HuH-7 (cell line): ENCODE results near the gene NRAP.
A peak's percentile ranks its signal among the peaks of the same experiment; 100 is the strongest.

ENCODE experiments used
- DNase-seq: peaks from one replicate; pipeline ENCODE4 v3.0.0; 2011; ENCODE audit warnings: low spot score

NRAP gene

GRCh38 chr10:113609704-113610108, 54.1 kb downstream of the NRAP start:
- no peak for DNase-seq

- no peak for DNase-seq
These were observed 58.4 kb downstream of the NRAP start for GRCh38 chr10:113605268-113605978.

DNA sequence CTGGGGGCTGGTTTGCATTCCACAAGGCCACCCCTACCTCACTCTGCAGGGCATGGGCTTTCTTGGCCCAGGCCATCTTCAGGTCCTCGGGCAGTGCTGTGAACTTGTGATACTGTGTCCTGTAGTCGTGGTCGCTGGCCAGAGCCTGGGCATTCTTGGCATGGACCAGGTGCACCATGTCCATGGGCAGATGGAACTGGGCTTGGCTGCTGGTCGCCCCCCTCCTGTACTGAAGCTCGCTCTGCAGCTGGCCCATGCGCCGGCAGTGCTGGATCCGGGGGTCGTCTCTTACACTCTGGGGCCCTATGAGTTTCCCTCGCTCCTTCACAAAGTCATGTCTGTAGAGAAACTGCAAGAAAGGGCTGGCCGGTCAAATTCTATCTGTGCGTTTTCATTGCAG, 59.3 kb downstream of the NRAP start:
- DNase-seq: no peak

GRCh38 chr10:113603057-113603777, 60.6 kb downstream of the NRAP start:
- no peak for DNase-seq

DNA sequence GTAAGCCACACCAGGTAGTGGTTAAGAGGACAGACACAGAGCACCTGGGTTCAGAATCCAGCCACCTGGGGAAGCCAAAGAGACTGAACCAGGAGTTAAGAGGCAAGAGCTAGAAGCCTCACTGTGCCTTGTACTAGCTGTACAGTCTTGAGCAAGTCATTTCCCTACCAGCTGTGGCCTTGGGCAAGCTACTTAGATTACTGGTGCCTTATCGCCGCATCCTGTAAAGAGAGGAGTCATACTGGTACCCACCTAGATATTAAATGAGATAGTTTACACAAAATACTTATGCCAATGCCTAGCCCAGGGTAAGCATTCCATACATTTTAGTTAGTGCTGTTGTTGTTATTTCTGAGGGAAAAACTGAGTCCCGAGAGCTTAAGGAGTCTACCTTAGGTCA, 63.3 kb downstream of the NRAP start:
- no peak for DNase-seq

GRCh38 chr10:113594652-113595051, 69.2 kb downstream of the NRAP start:
- DNase-seq: no peak

DNA sequence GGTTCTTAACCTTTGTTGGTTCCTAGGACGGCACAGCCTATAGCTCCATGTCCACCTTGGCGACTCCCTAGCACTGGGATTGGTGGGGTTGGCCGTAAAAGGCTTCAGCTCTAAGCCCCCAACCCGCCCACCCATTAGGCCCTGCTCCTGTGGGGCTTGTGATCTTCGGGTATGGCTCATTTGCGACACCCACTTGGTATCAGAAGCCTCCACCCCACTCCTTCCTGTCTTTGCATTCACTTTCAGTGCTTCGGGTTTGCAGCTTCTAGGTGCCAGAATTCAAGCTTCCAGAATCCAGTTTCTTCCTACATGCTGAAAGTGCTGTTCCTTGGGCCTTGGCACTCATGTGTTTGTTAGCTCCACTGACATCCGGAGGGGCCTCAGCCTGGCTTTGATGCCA, 71.5 kb downstream of the NRAP start:
- DNase-seq: no peak

GRCh38 chr10:113590581-113590980, 73.3 kb downstream of the NRAP start:
- no peak for DNase-seq

DNA sequence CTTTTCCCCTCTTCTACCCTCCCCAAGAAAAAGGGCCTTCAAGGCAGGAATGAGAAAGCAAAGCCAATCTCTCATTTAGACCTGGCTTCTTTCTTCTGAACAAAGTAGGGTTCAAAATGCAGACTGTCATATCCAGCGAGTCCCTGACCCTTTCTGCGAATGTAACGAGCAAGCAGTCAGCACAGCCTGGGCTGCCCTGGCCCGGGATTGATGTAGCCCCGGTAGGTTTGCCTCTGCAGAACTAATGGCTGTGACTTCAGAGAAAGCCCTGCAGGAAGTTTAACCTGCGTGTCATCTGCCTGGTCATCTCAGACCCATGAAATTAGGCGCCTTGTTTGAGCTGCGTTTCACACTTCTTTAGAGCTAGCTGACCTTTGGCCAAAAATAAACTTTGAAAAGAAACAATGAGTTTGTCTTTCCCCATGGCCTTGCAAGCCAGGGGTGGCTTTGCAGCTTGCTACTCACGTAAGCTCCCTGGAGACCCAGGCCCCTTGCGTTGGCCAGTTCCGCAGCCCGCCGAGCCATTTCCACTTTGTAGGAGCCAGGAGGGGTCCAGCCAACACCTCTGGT, 74.6 kb downstream of the NRAP start:
- DNase-seq: peak; percentile 32

DNA sequence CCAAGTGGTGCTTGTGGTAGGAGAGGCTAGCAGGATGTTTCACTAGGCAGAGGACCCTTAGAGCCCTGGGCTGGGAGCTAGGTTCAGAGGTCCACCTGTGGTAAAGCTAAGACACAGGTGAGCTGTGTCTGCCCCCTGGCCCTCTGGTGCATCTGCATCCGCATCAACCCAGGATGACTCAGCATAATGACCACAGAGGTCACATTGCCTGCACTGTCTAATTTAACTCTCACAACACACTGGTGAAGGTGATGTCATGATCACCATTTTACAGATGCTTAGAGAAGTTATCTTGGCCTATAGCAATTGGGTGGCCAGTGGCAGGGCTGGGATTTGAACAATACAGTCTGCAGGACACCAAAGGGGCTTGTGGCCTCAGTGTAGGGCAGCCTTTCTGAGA, 77.9 kb downstream of the NRAP start:
- DNase-seq: peak; percentile 21

DNA sequence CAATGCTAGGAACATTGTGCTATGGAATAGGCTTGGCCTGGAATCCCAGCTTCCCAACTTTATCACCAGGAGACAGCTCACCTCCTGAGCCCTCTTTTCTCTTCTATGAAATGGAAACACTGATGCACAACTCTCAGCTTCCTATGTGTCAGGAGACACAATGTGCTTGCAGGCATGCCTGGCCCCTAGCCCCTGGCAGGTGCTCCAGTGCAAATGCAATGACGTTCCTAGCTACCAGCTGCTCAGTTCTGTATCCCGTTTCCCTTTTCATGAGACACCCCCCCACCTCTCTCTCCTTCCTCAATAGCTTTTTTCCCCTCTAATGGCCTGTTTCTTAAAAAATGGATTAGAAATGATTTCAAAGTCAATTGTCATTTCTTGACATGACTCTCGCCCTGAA, 80.3 kb downstream of the NRAP start:
- DNase-seq: no peak

DNA sequence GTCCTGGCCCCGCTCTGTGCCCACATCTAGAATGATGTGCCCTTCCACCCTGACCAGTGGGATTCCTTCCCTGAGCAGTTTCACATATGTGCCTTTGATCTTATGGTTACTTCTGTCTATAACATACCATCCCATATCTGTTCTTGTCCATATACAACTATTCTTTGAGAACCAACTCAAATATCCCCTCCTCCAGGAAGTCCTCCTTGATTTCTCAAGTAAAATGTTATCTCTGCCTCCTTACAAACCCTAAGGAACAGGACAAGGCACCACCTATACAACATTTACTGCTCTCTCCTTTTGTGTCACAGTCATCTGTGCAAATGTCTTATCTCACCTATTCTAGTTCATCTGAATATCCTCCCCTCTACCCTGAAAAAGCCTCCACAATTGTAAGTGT, 82.7 kb downstream of the NRAP start:
- no peak for DNase-seq

GRCh38 chr10:113578773-113579172, 85.1 kb downstream of the NRAP start:
- no peak for DNase-seq

DNA sequence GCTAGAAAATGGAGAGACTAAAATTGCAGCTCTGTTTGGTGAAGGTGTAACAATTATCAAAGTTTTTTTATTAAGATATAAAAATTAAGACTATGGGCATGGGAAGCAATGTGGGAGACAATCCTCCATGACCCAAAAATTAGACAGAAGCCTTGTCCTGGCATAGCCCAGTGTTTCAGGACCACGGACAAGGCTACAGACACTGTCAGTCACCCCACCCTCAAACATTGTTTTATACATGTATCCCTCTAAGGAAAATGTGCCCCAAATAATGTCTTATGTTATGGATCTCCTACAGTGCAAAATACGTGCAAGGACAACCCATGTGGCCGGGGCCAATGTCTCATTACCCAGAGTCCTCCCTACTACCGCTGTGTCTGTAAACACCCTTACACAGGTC, 87.0 kb downstream of the NRAP start:
- peak; percentile 42 for DNase-seq

GRCh38 chr10:113573368-113573767, 90.5 kb downstream of the NRAP start:
- DNase-seq: no peak

GRCh38 chr10:113572520-113573290, 91.1 kb downstream of the NRAP start:
- DNase-seq: no peak

DNA sequence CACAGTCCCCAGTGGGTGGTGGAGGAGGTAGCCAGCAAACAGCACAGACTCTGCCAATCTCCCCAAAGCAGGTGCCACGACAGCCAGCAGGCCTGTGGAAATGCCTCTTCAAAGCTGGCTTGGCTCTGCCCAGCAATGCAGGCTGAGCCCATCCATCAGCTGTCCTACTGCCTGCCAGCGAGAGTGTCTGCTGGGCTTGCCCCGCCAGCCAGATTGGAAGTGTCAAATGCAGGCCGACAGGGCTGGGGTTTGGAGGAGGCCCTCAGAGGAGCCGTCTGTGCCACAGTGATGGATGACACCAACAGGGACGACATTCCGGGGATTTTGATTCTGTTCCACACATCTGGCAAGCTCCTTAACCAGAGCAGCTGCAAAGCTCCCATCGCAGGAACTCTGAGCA, 94.3 kb downstream of the NRAP start:
- no peak for DNase-seq

DNA sequence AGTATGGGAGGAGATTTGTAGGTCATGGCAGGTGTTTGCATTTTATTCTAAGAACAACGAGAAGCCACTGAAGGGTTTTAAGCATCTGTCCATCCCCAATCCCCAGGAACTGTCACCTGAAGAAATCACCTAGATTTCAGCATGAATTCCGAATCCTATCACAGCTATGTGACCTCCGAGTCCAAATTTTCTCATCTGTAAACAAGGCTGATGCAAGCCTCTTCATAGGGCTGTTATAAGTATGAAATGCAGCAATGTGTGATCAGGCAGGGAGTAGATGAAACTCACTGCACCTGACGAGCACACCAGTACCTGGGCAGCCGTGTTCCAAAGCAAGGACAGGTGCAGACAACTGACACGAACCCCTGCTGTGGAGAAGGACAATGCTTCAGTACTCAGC, 97.0 kb downstream of the NRAP start:
- no peak for DNase-seq

- no peak for DNase-seq
These were observed 98.5 kb downstream of the NRAP start for GRCh38 chr10:113565364-113565763.

- DNase-seq: peak; percentile 75
These were observed 100.3 kb downstream of the NRAP start for GRCh38 chr10:113563306-113564088.

- no peak for DNase-seq
These were observed 101.1 kb downstream of the NRAP start for GRCh38 chr10:113562704-113563103.

GRCh38 chr10:113562069-113562468, 101.8 kb downstream of the NRAP start:
- no peak for DNase-seq
